Panc1 (cell line): ENCODE data around the gene C1QC. TPM values are rescaled to one million over a fixed set of nuclear protein-coding genes. Genes with fewer than 3 reads are reported as not detected.

Experiments
- ATAC-seq: fragments of 200-7000 bp; cut with Tn5 transposase; 2 replicates; pipeline ENCODE4 v1.9.1; 2020; ENCODE audit warnings: mild to moderate bottlenecking, moderate library complexity
- BruUV-seq: library from RNA; stranded (reverse); fragments of 400-500 nt; replicated peaks from 2 replicates; lab custom pipeline; 2021; lab: Mats Ljungman, UMichigan
- CTCF ChIA-PET: fragments of 300-600 bp; sonication (Branson Sonifier 250); formaldehyde crosslinking; loops from one replicate; lab custom pipeline; 2022; ENCODE audit warnings: antibody characterized with exemption; lab: Charles Lee
- POLR2A ChIA-PET: fragments of 300-600 bp; sonication (Branson Sonifier 250); formaldehyde crosslinking; loops from one replicate; lab custom pipeline; 2022; ENCODE audit warnings: antibody characterized with exemption; lab: Charles Lee
- DNase-seq: peaks from one replicate; pipeline ENCODE4 v3.0.0-alpha.2; 2010; ENCODE audit warnings: low read depth, low spot score
- H3K27ac ChIP-seq: 2 replicates; pipeline ENCODE4 v1.5.1; 2011; ENCODE audit warnings: mild to moderate bottlenecking, low read length, inconsistent platforms
- H3K27me3 ChIP-seq: fragments of 200-500 bp; sonication (Bioruptor generic); 2 replicates; pipeline ENCODE4 v1.6.0; 2014; ENCODE audit warnings: low read length, inconsistent platforms; ENCODE audit not compliant: control insufficient read depth, insufficient read depth
- H3K36me3 ChIP-seq: fragments of 200-500 bp; sonication (Bioruptor generic); 2 replicates; pipeline ENCODE4 v1.5.1; 2014; ENCODE audit warnings: inconsistent platforms, mild to moderate bottlenecking, low read length, moderate library complexity; ENCODE audit not compliant: control insufficient read depth, insufficient read depth
- H3K4me1 ChIP-seq: 2 replicates; pipeline ENCODE4 v1.5.1; 2011; ENCODE audit warnings: inconsistent platforms, mild to moderate bottlenecking, low read length, moderate library complexity; ENCODE audit not compliant: control insufficient read depth, insufficient read depth
- H3K4me3 ChIP-seq, 2 experiments: 2 replicates each; pipeline ENCODE4 v1.5.1; 2011 to 2012; ENCODE audit warnings: low read depth in 2 of 2, low read length in 2 of 2, mild to moderate bottlenecking in 2 of 2, inconsistent platforms in 1 of 2, moderate library complexity in 1 of 2
- H3K9me3 ChIP-seq: fragments of 200-500 bp; sonication (Bioruptor generic); 2 replicates; pipeline ENCODE4 v1.5.1; 2014; ENCODE audit warnings: low read depth, mild to moderate bottlenecking, inconsistent platforms, low read length, moderate library complexity; ENCODE audit not compliant: control insufficient read depth, insufficient read depth
- CTCF ChIP-seq: fragments of 450-650 bp; IDR thresholded peaks from 2 replicates; pipeline ENCODE4 v1.5.1; 2017; ENCODE audit warnings: mild to moderate bottlenecking
- POLR2AphosphoS5 ChIP-seq: IDR thresholded peaks from 2 replicates; pipeline ENCODE4 v1.6.1; 2012; ENCODE audit warnings: mild to moderate bottlenecking, low read depth, low read length, moderate library complexity
- REST ChIP-seq, 2 experiments: IDR thresholded peaks; 2 replicates each; pipeline ENCODE4 v1.6.1; 2011 to 2012; ENCODE audit warnings: low read depth in 2 of 2, control low read depth in 1 of 2, low read length in 1 of 2, mild to moderate bottlenecking in 1 of 2, moderate library complexity in 1 of 2; ENCODE audit not compliant: insufficient read depth in 1 of 2
- SIN3A ChIP-seq: IDR thresholded peaks from 2 replicates; pipeline ENCODE4 v1.6.1; 2012; ENCODE audit warnings: low read depth, mild to moderate bottlenecking, low read length, moderate library complexity, borderline replicate concordance; ENCODE audit not compliant: insufficient read depth
- TCF7L2 ChIP-seq: IDR thresholded peaks from 2 replicates; pipeline ENCODE4 v1.6.1; 2011; ENCODE audit warnings: mild to moderate bottlenecking, low read depth, low read length, inconsistent platforms
- in situ Hi-C: cut with HindIII; loops from 2 replicates; pipeline ENCODE4 v1.10.0; 2016; ENCODE audit warnings: low sequenced_read_pairs, low pct_unique_long_range_greater_than_20kb
- intact Hi-C: fragments of 100-400 bp; cut with micrococcal nuclease; formaldehyde crosslinking; loops from one replicate; pipeline ENCODE4 v1.10.0; 2022; ENCODE audit not compliant: unreplicated experiment
- total RNA-seq: library from RNA; stranded (reverse); gene quantifications from one replicate; pipeline ENCODE4 v1.2.1, GENCODE V29; 2021; ENCODE audit not compliant: unreplicated experiment

C1QC gene
- total RNA-seq, 1 experiment from 2014 or later: 0.64 TPM

GRCh38 chr1:22618056-22618455 lies 25.4 kb upstream of the C1QC start:
- Histone ChIP-seq H3K27me3 (peaks cover 14% of the 10 kb centered on the region), H3K27ac (no peak overlapping the region), H3K36me3 (no peaks in the 10 kb centered on the region), H3K4me1 (no peaks in the 10 kb centered on the region), H3K9me3 (no peaks in the 10 kb centered on the region), H3K4me3 (no peak overlapping the region)
- intact Hi-C loops (no loop called here), in situ Hi-C loops (no loop called here)
- ChIA-PET POLR2A (no interaction called here), CTCF (no interaction called here)
- DNase-seq (no peak), ATAC-seq (no peak)
- TF ChIP-seq CTCF: no peak
- no peak for TF ChIP-seq SIN3A
- TF ChIP-seq REST (IDR thresholded peaks at IDR 0.05; ENCODE audit: insufficient read depth in 1 of 2, low read depth in 2 of 2, low read length in 1 of 2): no peak
- no peak for TF ChIP-seq TCF7L2
- TF ChIP-seq POLR2AphosphoS5: no peak
- BruUV-seq: no TSS peak

- POLR2A ChIA-PET: no interaction called here
- DNase-seq: no peak
- H3K4me1 ChIP-seq: no peaks in the 10 kb centered on the region
- no TSS peak for BruUV-seq
- ATAC-seq: no peak
- peaks cover 11% of the 10 kb centered on the region for H3K27me3 ChIP-seq
- no peaks in the 10 kb centered on the region for H3K36me3 ChIP-seq
- no peak overlapping the region for H3K4me3 ChIP-seq
- CTCF ChIA-PET: no interaction called here
- intact Hi-C loops (no loop called here), in situ Hi-C loops (no loop called here)
- no peak for TF ChIP-seq REST (IDR thresholded peaks at IDR 0.05; ENCODE audit: insufficient read depth in 1 of 2, low read depth in 2 of 2, low read length in 1 of 2)
- TF ChIP-seq SIN3A: no peak
- TF ChIP-seq TCF7L2: no peak
- TF ChIP-seq CTCF: no peak
- TF ChIP-seq POLR2AphosphoS5: no peak
- H3K9me3 ChIP-seq: no peaks in the 10 kb centered on the region
- no peak overlapping the region for H3K27ac ChIP-seq
Observed at GRCh38 chr1:22619252-22619651, 24.2 kb upstream of the C1QC start.
